Cerebellar nuclear complex (tissue), 1 donor: Measurements from ENCODE around the gene FBXL13.
"Not testable (repeated sequence)": the region's sequence is repeated elsewhere in the genome, so short reads cannot be mapped to it uniquely, and the experiment has no call there.

Source experiments
- DNase-seq, 2 experiments: peaks; one replicate each; lab custom pipeline; 2025; lab: John Stamatoyannopoulos, UW

Gene FBXL13

GRCh38 chr7:102819151-102819550 lies 255.4 kb downstream of the FBXL13 start:
- no peak for DNase-seq

GRCh38 chr7:102817616-102818573 lies 256.7 kb downstream of the FBXL13 start:
- DNase-seq, result no peak

DNA sequence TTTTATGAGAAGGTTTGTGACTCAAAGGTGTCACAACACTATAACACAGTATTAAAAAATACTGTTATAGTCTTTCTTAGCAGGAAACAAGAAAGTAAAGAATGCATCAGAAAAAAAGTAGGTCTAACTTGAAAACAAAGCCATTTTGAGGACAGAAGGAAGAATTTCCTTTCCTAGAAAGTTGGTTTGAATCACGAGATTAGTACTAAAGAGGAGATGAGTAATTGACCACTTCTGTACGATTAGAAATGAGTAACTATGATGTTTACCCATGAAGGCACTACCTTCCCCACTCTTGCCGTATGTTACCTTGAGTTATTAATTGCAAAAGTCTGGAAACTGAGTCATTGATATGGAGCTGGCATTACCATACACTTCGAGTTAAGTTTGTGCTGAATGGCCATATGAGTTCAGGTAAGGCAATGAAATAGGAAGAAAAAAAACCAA lies 260.5 kb downstream of the FBXL13 start:
- DNase-seq, result no peak

DNA sequence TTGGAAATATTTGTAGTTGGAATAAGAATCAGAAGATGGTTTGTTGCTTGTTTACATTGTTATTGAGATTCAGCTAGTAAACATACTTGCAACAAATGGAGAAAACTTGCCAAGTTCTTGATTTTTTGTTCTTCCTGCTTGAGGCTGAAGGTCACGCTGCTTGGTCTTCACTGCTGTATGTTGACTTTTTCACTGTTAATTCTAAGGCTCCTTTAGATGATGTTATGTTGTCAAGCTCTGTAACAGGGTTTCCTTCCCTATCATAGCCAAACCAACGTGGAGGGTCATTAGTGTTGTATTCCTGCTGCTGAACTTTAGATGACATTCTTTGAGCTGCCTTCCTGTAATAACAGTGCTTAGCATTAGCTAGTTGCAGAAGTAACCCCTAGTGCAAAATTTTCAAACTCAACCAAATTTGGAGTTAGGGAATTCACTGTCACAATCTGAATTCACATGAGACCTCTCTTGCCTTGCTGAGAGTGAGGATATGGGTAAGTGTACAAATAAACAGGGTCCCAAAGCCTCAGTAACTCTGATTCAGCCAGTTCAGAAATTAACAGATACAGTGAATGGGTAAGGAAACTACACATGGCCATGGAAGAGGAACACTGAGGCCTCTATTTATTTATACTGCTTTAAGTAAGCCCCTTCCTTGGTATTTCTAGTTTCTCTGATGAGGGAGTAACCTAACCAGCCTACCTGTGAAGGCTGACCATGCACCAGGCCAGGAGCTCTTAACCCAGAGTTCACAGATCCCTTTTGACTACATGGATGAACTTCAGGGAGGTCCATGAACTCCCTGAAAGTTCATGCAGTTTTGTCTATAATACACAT lies 261.2 kb downstream of the FBXL13 start:
- DNase-seq, result no peak

- DNase-seq, result no peak
Observed at GRCh38 chr7:102811942-102812678, 262.5 kb downstream of the FBXL13 start.

- DNase-seq, result no peak
Observed at GRCh38 chr7:102810916-102811315, 263.7 kb downstream of the FBXL13 start.

- no peak for DNase-seq
Observed at GRCh38 chr7:102806613-102807012, 268.0 kb downstream of the FBXL13 start.

DNA sequence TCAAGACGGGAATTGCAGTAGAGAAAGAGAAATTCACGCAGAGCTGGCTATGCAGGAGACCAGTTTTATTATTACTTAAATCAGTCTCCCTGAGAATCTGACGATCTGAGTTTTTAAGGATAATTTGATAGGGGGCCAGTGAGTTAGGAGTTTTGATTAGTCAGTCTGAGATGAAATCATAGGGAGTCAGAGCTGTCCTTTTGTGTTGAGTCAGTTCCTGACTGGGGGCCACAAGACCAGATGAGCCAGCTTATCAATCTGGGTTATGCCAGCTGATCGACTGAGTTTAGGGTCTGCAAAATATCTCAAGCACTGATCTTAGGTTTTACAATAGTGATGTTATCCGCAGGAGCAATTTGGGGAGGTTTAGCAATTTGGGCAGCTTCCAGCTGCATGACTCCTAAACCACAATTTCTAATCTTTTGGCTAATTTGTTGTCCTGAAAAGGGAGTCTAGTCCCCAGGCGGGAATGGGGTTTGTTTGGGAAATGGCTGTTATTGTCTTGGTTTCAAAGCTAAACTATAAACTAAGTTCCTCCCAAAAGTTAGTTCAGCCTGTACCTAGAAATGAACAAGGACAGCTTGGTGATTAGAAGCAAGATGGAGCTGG lies 278.5 kb downstream of the FBXL13 start:
- DNase-seq, result not testable (repeated sequence)

DNA sequence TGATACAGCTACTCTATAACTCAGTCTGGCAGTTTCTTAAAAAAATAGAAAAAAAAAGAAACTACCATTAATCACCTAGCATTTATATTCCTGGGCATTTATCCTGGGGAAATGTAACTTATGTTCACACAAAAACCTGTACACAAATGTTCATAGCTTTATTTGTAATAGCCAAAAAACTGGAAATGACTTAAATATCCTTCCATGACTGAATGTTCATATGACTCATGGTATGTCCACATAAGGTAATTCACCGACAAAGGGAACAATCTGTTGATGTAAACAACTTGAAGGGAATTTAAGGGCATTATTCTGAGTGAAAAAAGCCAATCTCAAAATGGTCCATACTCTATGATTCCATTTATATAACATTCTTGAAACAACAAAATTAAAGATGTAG lies 280.0 kb downstream of the FBXL13 start:
- not testable (repeated sequence) for DNase-seq

DNA sequence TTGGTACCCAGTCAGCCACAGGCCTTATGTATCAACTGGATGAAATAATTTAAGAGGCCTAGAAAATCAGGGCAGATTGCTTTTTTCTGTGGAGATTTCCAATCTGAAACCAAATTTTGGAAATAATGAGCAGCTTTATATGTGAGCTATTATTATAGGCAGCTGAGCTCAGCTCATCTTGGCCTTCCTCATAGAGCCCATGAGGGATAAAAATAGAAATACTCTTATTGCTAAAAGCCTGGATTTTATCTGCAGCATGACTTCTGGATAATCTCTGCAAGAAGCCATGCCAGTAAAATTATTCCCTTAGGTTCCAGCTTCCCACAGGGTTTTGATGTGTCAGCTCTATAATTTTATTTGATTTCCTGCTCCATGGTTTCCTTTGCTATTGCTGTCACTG lies 282.8 kb downstream of the FBXL13 start:
- not testable (repeated sequence) for DNase-seq

- not testable (repeated sequence) for DNase-seq
Observed at GRCh38 chr7:102791367-102791766, 283.2 kb downstream of the FBXL13 start.

DNA sequence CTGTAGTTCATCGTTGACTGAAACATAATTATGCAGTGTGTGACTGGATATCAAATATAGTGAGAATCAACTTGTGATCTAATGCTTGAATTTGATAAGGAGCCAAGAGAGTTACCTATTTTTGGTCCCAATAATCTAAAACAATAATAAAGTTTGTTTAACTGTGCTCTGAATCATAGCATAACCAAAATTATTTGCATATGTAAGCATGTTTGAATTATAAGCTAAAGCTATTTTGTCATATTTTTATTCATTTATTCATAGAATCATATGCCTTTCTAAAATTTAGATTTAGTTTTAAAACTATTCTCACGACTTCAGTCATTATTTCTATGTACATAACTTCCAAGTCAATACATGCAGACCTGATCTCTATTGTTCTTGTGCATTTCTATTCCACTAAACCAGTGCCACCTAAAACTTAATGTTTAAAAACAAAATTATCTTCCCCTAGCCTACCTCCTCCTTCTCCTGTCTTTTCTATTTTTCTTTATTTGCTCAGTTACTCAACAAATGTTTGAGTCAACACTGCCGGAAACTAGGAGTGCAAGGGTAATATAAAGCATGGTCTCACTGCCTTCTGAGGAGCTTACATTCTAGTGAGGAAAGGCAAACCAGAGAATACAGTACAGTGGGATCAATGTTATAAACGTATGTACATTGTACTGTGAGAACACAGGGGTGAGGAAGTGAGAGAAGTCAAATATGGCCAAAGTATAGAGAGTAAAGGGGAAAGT lies 284.1 kb downstream of the FBXL13 start:
- not testable (repeated sequence) for DNase-seq

DNA sequence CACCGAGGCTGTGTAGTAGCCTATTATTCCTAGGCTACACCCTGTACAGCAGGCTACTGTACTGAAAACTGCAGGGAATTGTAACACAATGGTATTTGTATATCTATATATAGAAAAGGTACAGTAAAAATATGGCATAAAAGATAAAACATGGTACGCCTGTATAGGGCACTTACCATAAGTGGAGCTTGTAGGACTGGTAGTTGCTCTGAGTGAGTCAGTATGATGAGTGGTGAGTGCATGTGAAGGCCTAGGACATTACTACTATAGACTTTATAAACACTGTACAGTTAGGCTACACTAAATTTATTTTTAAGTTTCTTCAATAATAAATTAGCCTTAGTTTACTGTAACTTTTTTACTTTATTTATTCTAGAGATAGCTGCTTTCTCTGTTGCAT lies 285.8 kb downstream of the FBXL13 start:
- DNase-seq, result not testable (repeated sequence)

GRCh38 chr7:102780926-102781325 lies 293.7 kb downstream of the FBXL13 start:
- DNase-seq, result not testable (repeated sequence)

- not testable (repeated sequence) for DNase-seq
Observed at GRCh38 chr7:102778663-102779062, 295.9 kb downstream of the FBXL13 start.

DNA sequence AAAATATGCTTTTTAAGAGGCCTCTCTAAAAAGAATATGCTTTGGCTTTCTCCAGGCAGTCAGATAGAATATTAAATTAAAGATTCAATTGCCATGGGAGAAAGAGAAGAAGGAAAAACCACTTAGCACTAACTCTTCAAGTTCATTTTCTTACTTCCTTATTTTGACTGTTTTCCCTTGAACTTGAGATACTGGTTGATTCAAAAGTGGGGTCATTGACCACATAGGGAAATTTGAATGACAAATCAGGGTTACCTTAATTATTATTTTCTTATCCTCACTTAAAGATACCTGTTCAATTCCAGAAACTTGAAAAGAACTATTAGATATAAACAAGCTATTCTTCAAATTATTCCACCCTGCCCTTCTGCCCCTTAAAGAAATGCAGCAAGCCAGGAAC lies 298.4 kb downstream of the FBXL13 start:
- DNase-seq, result not testable (repeated sequence)

- DNase-seq, result not testable (repeated sequence)
Observed at GRCh38 chr7:102770467-102770866, 304.1 kb downstream of the FBXL13 start.

- not testable (repeated sequence) for DNase-seq
Observed at GRCh38 chr7:102769657-102770192, 304.9 kb downstream of the FBXL13 start.

GRCh38 chr7:102763295-102763905 lies 311.2 kb downstream of the FBXL13 start:
- DNase-seq, result not testable (repeated sequence)
